SH-SY5Y (cell line): ENCODE measurements around the gene PLCH1.

ENCODE experiments used
- GATA2 ChIP-seq: IDR thresholded peaks from 2 replicates; pipeline ENCODE4 v1.6.1; 2011; ENCODE audit warnings: mild to moderate bottlenecking, low read depth, low read length
- GATA3 ChIP-seq: IDR thresholded peaks from 2 replicates; pipeline ENCODE4 v1.6.1; 2011; ENCODE audit warnings: low read depth, mild to moderate bottlenecking, low read length, moderate library complexity

PLCH1 gene

GRCh38 chr3:155391104-155391503 lies 353.8 kb downstream of the PLCH1 start:
- TF ChIP-seq GATA3 (peak; percentile 12; the same call in 1 of the 2 replicates), GATA2 (no peak)

DNA sequence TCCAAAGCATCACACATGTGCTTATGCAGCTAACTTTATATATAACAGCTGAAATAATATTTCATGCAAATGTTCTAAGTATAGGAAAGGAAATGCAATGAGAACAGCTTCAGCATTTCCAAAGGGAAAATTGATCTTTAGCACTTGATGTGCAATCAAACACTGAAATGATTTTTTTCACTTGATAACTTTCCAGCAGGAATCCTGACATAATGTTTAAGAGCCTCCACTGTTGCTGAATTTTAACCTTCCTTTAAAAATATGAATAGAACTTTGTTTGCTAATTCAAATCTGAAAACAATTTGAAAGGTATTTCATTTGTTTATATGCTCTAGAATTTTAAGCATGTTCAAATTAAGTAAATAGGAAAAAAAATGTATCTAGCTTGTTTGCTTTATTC lies 354.5 kb downstream of the PLCH1 start:
- TF ChIP-seq GATA3 = no peak

DNA sequence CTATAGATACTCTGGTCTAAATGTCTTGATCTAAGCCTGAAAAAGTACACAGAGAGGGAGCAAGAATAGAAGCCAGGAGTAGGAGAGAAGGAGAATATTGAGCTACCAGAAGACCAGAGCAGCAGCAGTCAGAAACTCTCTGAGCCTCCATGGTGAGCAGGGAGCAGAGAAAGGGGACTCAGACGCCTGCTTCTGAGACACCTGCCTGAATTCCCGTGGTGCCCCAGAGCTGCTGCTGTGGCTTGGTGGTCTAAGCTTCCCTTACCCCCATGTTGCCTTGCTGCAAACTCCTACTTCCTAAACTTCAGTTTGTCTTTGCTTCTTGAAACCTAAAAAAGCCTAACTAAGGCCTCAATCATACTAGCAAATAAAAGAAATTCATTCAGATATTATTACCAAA lies 356.5 kb downstream of the PLCH1 start:
- TF ChIP-seq GATA2 = no peak
- TF ChIP-seq GATA3 = no peak

GRCh38 chr3:155387571-155387970 lies 357.3 kb downstream of the PLCH1 start:
- TF ChIP-seq GATA2 = no peak
- no peak for TF ChIP-seq GATA3

GRCh38 chr3:155386919-155387318 lies 358.0 kb downstream of the PLCH1 start:
- TF ChIP-seq GATA2 (no peak), GATA3 (no peak)

GRCh38 chr3:155385896-155386625 lies 358.8 kb downstream of the PLCH1 start:
- TF ChIP-seq GATA2 (no peak), GATA3 (no peak)

DNA sequence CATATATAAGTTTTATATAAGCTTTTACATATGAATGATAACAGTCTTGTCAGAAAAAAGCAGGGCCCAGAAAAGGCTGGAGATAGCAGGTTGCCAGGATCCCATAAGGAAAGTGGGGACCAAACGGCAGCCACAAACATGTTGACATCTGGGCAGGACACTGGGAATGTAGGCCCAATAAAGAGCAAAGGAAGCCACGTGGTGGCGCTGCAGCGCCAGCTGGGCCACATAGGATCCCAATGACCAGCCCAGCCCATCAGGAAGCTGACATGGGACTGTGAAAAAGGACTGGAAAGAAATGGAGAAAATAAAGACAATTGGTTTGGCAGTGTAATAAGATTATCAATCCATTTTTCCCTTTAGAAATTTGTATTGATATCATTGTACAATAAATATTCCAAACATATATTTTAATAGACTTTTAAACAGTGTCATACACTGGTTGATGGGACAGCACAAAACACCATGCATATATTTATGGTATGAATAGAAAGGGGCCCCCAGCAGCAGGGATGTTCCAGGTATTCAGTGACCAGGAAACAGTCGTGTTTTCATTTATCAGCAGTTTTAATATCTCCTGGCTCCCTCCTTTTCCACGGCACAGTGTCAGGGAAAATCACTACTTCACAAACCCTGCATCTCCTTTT lies 362.4 kb downstream of the PLCH1 start:
- TF ChIP-seq GATA2 = no peak
- no peak for TF ChIP-seq GATA3

DNA sequence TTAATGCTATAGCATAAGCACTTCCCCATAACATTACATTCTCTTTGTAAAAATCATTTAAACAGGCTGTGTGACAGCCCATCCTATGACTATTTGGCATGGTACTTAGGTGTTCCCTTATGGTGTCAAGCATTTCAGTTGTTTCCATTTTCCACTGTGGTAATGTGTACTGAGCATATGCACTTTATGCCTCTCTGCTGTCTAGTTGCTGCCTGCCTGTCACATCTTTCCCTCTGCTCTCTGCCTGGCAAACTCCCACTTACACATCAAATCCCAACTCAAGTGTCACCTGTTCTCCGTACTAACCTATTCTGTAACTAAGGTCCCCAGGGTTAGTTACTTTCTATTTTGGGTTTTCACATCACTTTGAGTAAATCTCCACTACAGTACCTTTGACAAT lies 367.0 kb downstream of the PLCH1 start:
- TF ChIP-seq GATA2 (no peak), GATA3 (no peak)

GRCh38 chr3:155377071-155377470 lies 367.8 kb downstream of the PLCH1 start:
- TF ChIP-seq GATA2 = no peak
- TF ChIP-seq GATA3 = no peak

DNA sequence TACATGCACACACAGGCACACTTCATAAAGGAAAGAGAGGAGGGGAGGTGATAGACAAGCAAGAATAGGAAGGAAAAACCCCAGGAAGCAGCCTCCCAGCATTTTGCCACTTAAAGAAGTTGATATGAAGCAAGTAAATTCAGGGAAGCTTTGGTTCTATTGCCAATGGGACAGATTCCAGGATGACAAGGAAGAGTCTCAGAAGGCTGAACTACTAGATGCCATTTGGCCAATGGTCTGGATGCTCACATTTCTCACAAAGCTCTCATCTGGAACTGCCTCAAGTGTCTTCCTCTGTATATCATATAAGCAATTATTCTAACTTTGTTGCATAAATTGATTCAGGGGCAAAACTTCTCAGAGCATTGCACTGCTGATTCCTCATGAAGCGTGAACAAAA lies 372.6 kb downstream of the PLCH1 start:
- TF ChIP-seq GATA2 = no peak
- TF ChIP-seq GATA3 = no peak

- TF ChIP-seq GATA2 (no peak), GATA3 (no peak)
Measured at GRCh38 chr3:155370764-155371503, 373.9 kb downstream of the PLCH1 start.

- no peak for TF ChIP-seq GATA3
- TF ChIP-seq GATA2 = no peak
Measured at GRCh38 chr3:155370198-155370597, 374.7 kb downstream of the PLCH1 start.

- TF ChIP-seq GATA2 (no peak), GATA3 (no peak)
Measured at GRCh38 chr3:155369735-155370134, 375.1 kb downstream of the PLCH1 start.

- TF ChIP-seq GATA2 (no peak), GATA3 (no peak)
Measured at GRCh38 chr3:155369244-155369643, 375.6 kb downstream of the PLCH1 start.

DNA sequence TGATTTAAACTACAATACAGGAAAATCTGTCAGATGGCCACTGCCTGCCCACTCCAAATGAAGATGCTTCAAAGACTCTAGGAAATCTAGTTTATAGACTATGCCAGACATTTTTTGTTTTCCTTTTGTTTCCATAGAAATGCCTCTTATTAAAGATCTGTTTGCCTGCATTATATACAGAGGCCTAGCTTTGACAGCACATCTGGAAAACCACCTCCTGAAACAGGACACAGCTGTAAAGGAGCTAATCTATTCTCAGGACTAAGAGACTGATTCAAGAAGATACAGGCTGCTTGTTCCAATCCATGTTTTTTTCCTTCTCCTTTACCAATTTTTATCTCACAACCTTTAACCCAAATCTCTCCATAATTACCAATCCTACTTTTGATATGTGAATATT lies 376.1 kb downstream of the PLCH1 start:
- TF ChIP-seq GATA2 (no peak), GATA3 (no peak)
